Body of pancreas (tissue), 4 donors: ENCODE measurements around the gene ANXA4. TPM values are rescaled to one million over a fixed set of nuclear protein-coding genes. Genes with fewer than 3 reads are reported as not detected.

ENCODE experiments used
- ATAC-seq: fragments of 150-250 bp; one replicate; pipeline ENCODE4 v1.9.1; 2016
- DNase-seq, 4 donors: peaks; one replicate each; pipeline ENCODE4 v3.0.0-alpha.2; 2019
- H3K27ac ChIP-seq, 4 donors: fragments of 200-600 bp; sonication (generic); 1 replicate in 3 of 4; 2 replicates in 1 of 4; pipeline versions ENCODE4 v1.5.1 to v1.6.1; 2016 to 2019; ENCODE audit warnings: mild to moderate bottlenecking in 1 of 4, mixed read lengths in 1 of 4, moderate library complexity in 1 of 4
- H3K27me3 ChIP-seq, 2 donors: fragments of 200-600 bp; sonication (generic); one replicate each; pipeline ENCODE4 v1.6.0; 2016; ENCODE audit warnings: mild to moderate bottlenecking in 1 of 2
- H3K36me3 ChIP-seq, 2 donors: fragments of 200-600 bp; sonication (generic); replicated peaks in 1 of 2; 2 replicates each; pipeline ENCODE4 v1.5.1; 2016; ENCODE audit warnings: low read depth in 2 of 2; ENCODE audit not compliant: insufficient read depth in 1 of 2
- H3K4me1 ChIP-seq: fragments of 200-600 bp; sonication (generic); one replicate; pipeline ENCODE4 v1.6.0; 2016
- H3K4me3 ChIP-seq, 2 donors: fragments of 200-600 bp; sonication (generic); 1 replicate in 1 of 2; 2 replicates in 1 of 2; pipeline ENCODE4 v1.5.1; 2016 to 2019
- H3K9me3 ChIP-seq, 3 donors: fragments of 200-600 bp; sonication (generic); 1 replicate in 2 of 3; 2 replicates in 1 of 3; pipeline ENCODE4 v1.5.1; 2016
- CTCF ChIP-seq, 7 experiments: fragments of 450-650 bp in 4 of 7; fragments of 200-600 bp in 3 of 7; sonication (generic) in 3 of 7; IDR thresholded peaks; one replicate each; pipeline ENCODE4 v1.5.1; 2016 to 2019; ENCODE audit warnings: antibody characterized with exemption in 7 of 7
- POLR2A ChIP-seq, 3 donors: fragments of 450-650 bp; IDR thresholded peaks; one replicate each; pipeline ENCODE4 v1.6.1; 2016; ENCODE audit warnings: antibody characterized with exemption in 3 of 3, mild to moderate bottlenecking in 2 of 3
- WGBS, 2 donors: methylation state at CpG; one replicate each; pipeline ENCODE4 v1.1.5; 2017; 5-methylcytosine and 5-hydroxymethylcytosine counted together
- intact Hi-C: fragments of 100-400 bp; cut with DNase I; formaldehyde crosslinking; loops from one replicate; pipeline ENCODE4 v1.15.1; 2023
- total RNA-seq, 2 donors: library from RNA; depleted of rRNA; stranded (reverse); fragments of >200 nt; gene quantifications; one replicate each; pipeline ENCODE4 v1.1.0, GENCODE V29; 2016

The ANXA4 gene
- total RNA-seq, 2 donors from 2014 or later: 382 to 399 TPM

- intact Hi-C loops: no loop called here
- Histone ChIP-seq H3K27me3 (no peaks in the 10 kb centered on the region), H3K9me3 (no peaks in the 10 kb centered on the region), H3K4me1 (peaks cover 78% of the 10 kb centered on the region), H3K27ac (peak overlapping the region in 3 of 4 donors; percentile 18 to 67 (median 45)), H3K4me3 (no peak overlapping the region), H3K36me3 (no peaks in the 10 kb centered on the region)
- DNase-seq (no peak), ATAC-seq (no peak)
- WGBS, 2 donors: 80 to 83% methylated on average over 2 of the region's 2 CpGs
- TF ChIP-seq POLR2A (IDR thresholded peaks at IDR 0.05): no peak
- no peak for TF ChIP-seq CTCF (IDR thresholded peaks at IDR 0.05)
These were observed 26.9 kb downstream of the ANXA4 start for GRCh38 chr2:69768789-69769188.

- peak overlapping the region in 3 of 4 donors; percentile 18 to 67 (median 45) for H3K27ac ChIP-seq
- H3K9me3 ChIP-seq: no peaks in the 10 kb centered on the region
- no peak for TF ChIP-seq POLR2A (IDR thresholded peaks at IDR 0.05)
- TF ChIP-seq CTCF (IDR thresholded peaks at IDR 0.05): no peak
- peaks cover 78% of the 10 kb centered on the region for H3K4me1 ChIP-seq
- intact Hi-C loops: no loop called here
- WGBS, 2 donors: 50 to 64% methylated on average over 1 of the region's 1 CpG
- ATAC-seq: no peak
- H3K4me3 ChIP-seq: no peak overlapping the region
- no peak for DNase-seq
- no peaks in the 10 kb centered on the region for H3K27me3 ChIP-seq
- no peaks in the 10 kb centered on the region for H3K36me3 ChIP-seq
These were observed 27.3 kb downstream of the ANXA4 start for GRCh38 chr2:69769272-69769671.

- 66 to 69% methylated on average over 5 of the region's 5 CpGs for WGBS, 2 donors
- Histone ChIP-seq H3K27ac (peak overlapping the region in 3 of 4 donors; percentile 44 to 67 (median 52)), H3K9me3 (no peaks in the 10 kb centered on the region), H3K27me3 (no peaks in the 10 kb centered on the region), H3K36me3 (no peaks in the 10 kb centered on the region), H3K4me1 (peaks cover 85% of the 10 kb centered on the region), H3K4me3 (no peak overlapping the region)
- DNase-seq (peak in 1 of 4 donors; percentile 27), ATAC-seq (peak; percentile 28)
- no peak for TF ChIP-seq CTCF (IDR thresholded peaks at IDR 0.05)
- no peak for TF ChIP-seq POLR2A (IDR thresholded peaks at IDR 0.05)
- intact Hi-C loops: no loop called here
These were observed 28.3 kb downstream of the ANXA4 start for GRCh38 chr2:69770193-69770702.

GRCh38 chr2:69770747-69771146 is 28.8 kb downstream of the ANXA4 start:
- 73 to 82% methylated on average over 10 of the region's 10 CpGs for WGBS, 2 donors
- peak overlapping the region in 3 of 4 donors; percentile 44 to 67 (median 52) for H3K27ac ChIP-seq

More at GRCh38 chr2:69770747-69771146, 28.8 kb downstream of the ANXA4 start:
- Histone ChIP-seq H3K36me3 (no peaks in the 10 kb centered on the region), H3K4me3 (no peak overlapping the region), H3K4me1 (peaks cover 85% of the 10 kb centered on the region), H3K27me3 (no peaks in the 10 kb centered on the region), H3K9me3 (no peaks in the 10 kb centered on the region)
- no peak for DNase-seq
- intact Hi-C loops: no loop called here
- no peak for ATAC-seq
- TF ChIP-seq POLR2A (IDR thresholded peaks at IDR 0.05): no peak
- no peak for TF ChIP-seq CTCF (IDR thresholded peaks at IDR 0.05)
